GM12891 (cell line): ENCODE results near the gene CGN.

Source experiments
- POLR2A ChIP-seq: IDR thresholded peaks from 2 replicates; pipeline ENCODE4 v1.6.1; 2011; ENCODE audit warnings: low read depth, low read length, control low read depth
- POLR2AphosphoS5 ChIP-seq: IDR thresholded peaks from 2 replicates; pipeline ENCODE4 v1.6.1; 2011; ENCODE audit warnings: low read depth, low read length, control low read depth

DNA sequence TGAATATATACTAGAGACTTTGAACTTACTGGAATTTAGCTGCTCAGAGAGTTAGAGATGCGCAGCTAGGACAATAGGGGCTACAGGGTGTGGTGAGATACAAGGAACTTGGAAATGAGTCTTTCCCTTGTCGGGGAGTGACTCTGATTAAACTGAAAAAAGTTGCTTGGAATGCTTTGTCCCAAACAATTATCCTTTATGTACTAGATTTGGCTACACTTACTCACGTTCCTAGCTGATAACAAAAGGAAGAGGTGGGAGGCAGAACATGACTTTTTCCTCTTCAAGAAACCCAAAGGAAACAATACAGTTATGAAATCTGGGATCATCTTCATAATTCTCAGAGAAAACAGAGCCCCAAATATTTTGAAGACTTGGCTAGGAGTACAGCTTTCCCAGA lies 6.9 kb upstream of the CGN start:
- TF ChIP-seq POLR2AphosphoS5: no peak
- TF ChIP-seq POLR2A: no peak
